Mammary epithelial cell (primary cell): ENCODE measurements around the gene PPM1E.

Experiments used
- EZH2 ChIP-seq: IDR thresholded peaks from 2 replicates; pipeline ENCODE4 v1.6.1; 2012; ENCODE audit warnings: low read length, inconsistent platforms, borderline replicate concordance
- TF ChIP-seq, protein P1 (sequence below), 2 donors: IDR thresholded peaks in 1 of 2; conservative IDR thresholded peaks in 1 of 2; 2 replicates each; pipeline ENCODE4 v1.5.1; 2011 to 2012; ENCODE audit warnings: inconsistent platforms in 2 of 2, low read length in 2 of 2, mild to moderate bottlenecking in 2 of 2, control low read depth in 1 of 2, low read depth in 1 of 2; ENCODE audit not compliant: insufficient read depth in 1 of 2; ENCODE audit errors: extremely low read depth in 1 of 2

- TF ChIP-seq, protein P1, sequence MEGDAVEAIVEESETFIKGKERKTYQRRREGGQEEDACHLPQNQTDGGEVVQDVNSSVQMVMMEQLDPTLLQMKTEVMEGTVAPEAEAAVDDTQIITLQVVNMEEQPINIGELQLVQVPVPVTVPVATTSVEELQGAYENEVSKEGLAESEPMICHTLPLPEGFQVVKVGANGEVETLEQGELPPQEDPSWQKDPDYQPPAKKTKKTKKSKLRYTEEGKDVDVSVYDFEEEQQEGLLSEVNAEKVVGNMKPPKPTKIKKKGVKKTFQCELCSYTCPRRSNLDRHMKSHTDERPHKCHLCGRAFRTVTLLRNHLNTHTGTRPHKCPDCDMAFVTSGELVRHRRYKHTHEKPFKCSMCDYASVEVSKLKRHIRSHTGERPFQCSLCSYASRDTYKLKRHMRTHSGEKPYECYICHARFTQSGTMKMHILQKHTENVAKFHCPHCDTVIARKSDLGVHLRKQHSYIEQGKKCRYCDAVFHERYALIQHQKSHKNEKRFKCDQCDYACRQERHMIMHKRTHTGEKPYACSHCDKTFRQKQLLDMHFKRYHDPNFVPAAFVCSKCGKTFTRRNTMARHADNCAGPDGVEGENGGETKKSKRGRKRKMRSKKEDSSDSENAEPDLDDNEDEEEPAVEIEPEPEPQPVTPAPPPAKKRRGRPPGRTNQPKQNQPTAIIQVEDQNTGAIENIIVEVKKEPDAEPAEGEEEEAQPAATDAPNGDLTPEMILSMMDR (conservative IDR thresholded peaks at IDR 0.05 in 1 of 2, IDR thresholded peaks at IDR 0.05 in 1 of 2; ENCODE audit: extremely low read depth in 1 of 2, insufficient read depth in 1 of 2, low read depth in 1 of 2, low read length in 2 of 2): no peak
- TF ChIP-seq EZH2: no peak
Measured at GRCh38 chr17:58730937-58731336, 24.7 kb upstream of the PPM1E start.
